T-helper 22 cell (primary cell): ENCODE measurements around the gene ETV6.

Experiments used
- DNase-seq: peaks from one replicate; pipeline ENCODE4 v3.0.0-alpha.2; 2020; ENCODE audit warnings: low read depth

The ETV6 gene

DNA sequence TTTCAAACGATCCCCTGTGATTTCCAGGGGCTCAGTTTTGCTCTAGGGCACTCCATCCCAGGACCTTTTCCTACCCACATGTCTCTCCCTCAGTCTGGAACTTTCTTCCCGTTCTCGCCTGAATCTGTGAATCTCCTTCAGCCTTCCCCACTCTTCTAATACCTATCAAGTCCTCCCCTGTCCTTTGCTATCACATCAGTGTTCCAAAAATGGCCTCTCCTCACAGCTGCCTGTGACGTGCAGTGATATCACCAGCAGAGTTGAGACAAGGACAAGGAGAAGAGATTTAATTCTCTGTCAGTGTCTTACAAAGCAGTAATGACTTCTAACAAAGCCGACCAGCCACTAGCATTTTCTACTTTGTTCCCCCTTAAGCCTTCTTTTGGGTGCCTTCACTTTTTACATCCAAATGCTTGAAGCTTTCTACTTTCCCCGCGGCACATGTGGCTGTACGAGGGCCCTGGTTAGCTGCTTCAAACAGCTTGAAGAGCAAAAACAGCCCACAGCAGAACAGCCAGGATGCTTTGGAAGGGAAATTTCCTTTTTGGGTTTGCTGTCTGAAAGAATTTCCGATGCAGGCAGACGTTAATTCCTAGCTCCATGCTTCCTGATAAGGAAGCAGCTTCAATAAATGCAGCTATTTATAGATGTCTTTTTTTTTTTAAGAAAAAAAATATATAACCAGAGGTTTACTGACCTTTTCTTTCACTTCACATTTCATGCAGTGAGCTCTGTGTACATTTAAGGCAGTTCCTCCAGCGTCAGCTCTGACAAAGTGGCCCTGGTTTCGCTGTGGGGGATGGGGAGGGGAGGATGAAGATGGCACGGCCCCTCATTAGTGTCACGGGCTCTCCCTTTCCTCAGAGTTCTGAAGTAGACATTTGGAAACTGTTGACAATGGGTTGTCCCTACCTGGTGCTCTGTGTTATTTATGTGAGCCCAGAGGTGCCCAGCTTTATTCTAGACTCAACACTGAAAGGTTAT lies 109.3 kb downstream of the ETV6 start:
- DNase-seq, result no peak

DNA sequence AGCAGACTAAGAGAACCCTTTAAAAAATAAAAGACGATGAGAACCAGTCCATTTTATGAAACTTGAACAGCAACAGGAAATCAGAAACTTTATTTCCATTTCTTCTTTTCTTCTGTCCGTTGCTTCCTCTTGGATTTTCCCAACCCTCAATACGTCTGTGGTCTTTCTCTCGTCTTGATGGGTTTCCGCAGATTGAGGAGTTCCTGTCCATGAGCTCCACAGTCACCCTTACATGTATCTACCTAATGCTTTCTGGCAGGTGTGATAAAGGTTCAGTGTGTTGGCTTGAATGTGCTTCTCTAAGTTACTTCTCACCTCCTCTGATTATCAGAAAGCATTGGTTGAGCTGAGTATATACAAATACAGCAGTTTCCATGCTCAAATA lies 110.0 kb downstream of the ETV6 start:
- DNase-seq, result no peak

DNA sequence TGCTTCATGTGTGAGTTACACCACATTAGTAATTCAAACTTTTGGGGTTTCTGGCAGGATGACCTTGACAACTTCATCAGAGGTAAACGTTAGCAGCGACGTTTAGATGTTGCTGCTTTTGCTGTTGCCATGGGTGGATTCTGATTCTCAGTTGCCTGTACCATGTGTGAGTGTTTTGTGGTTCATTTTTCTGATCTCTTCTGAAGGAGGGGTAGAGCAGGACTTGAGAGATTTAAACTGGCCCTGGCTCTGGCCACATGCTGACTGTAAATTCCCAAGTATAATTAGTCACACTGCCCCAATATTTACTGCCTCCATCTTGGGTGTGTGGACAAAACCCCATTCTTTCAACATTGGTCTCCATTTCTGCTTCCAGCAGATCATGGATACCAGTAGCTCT lies 110.4 kb downstream of the ETV6 start:
- DNase-seq, result no peak

DNA sequence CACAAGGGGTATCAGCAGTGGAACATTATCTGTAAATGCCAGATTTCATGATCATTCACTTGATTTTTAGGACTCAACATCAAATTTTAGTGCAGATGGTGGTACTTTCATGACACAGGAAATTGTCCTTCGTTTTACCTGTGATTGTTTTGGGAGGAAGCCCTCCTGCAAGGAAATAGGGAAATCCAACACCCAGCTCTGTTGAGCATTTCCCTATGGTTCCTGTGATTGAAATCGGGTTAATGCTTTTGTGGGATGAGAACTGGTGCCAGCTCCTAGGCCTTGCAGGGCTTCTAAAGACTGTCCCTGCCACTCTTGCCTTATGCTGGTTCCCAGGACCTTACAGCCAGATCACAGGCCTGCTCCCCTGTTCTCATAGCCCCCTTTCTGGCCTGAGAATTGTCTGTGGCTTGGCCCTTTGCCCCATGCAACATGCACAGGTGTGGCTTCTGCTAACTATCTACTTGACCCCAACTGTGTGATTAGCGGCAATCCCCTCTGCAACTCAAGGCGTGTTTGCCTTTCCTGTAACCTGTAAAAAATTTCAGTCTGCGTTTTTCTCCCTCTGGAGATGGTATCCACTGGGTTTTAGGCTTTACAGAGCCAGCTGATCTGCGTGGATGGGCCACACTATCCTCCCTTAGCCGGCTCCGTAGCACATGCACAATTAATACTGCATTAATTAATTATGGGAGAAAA lies 112.5 kb downstream of the ETV6 start:
- DNase-seq, result no peak

DNA sequence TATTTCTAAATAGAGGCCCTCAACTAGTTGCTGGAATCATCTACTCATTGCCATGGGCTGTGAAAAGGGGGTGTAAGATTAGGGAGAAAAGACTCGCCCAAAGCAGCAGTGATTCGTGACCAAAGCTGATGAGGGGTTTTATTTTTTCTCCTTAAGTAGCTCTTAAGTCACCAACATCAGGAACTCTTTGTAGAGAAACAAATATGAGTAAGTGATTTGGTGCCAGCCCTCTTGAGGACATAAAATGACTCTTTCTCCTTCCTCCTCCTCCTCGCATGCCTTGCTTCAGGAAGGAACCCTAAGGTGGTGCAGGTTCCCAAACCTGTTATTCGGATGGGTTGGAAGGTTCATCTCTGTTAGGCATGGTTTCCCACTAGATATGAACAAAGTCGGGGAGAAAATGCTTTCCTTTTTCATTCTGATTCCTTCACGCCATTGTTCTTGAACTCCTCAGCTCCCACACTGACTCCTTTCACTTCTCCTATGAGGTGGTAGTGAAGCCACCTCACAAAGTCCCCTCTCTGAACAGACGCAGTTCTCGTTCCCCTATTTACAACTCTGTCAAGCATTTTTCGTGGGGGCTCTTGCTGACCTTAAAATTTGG lies 113.4 kb downstream of the ETV6 start:
- no peak for DNase-seq

DNA sequence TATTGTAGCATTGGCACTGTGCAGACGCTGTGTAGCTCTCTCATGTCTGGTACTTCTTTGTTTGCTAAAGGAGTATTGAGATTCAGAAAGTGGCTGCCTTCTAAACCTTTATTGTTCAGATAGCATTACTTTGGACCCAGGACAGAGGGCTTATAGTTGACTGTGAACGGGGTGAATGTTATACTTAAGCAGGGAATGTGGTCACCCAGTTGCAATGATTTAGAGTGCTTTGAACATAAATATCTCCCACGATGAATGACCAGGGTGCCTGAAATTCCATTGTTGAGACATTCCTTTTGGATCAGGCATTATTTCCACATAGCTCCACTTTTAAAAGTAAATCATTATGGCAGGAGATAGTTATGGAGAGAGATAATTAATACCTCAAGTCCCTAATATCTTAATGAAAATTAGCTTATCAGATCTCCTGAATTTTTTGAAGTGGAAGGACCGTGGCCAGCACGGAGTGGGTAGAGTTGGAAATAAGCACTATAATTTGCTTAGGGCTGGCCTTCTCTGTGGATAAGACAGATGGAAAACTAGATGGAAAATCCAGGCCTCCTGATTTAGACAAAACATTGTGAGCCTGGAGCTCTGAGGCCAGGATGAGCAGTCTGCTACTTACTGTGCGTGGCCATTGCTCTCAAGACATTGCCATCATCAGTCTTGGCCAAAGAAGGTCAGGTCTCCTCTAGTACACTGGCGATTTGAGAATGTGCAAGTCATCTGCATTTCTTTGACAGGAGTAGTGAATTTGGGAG lies 114.5 kb downstream of the ETV6 start:
- no peak for DNase-seq

DNA sequence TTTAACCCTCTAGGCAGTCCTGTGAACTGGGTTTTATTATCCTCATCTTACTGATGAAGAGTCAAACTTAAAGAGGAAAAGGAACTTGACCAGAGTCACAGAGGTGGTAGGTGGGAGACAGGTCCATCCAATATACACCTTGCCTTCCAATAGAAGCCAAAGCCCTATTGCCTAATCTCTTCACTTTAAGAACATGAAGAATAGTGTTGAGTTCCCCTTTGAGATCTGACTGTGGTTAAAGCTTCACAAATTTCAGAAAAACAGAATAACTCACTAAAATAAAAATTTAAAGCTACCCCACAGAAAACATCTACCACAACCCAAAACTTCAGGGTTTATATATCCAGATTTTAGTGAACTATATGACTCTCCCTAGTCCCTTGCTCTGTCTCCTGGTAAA lies 115.4 kb downstream of the ETV6 start:
- no peak for DNase-seq

DNA sequence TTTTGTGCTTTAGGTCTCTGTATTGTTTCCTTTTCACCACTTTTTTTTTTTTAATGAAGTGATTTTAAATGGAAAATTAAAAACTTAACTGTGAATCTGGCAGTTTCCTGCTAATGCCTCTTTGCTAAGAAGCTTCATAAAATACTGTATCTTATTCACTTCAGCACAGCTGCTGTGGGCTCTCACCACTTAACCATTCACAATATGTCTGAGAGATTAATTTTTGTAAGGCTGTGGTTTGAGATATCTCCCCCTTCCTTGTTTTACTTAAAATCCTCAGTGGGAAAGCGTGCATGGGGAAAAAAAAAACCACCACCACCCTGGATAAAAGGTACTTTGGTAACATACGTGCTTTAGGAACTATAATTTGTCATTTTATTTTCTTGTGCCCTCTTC lies 115.9 kb downstream of the ETV6 start:
- no peak for DNase-seq

DNA sequence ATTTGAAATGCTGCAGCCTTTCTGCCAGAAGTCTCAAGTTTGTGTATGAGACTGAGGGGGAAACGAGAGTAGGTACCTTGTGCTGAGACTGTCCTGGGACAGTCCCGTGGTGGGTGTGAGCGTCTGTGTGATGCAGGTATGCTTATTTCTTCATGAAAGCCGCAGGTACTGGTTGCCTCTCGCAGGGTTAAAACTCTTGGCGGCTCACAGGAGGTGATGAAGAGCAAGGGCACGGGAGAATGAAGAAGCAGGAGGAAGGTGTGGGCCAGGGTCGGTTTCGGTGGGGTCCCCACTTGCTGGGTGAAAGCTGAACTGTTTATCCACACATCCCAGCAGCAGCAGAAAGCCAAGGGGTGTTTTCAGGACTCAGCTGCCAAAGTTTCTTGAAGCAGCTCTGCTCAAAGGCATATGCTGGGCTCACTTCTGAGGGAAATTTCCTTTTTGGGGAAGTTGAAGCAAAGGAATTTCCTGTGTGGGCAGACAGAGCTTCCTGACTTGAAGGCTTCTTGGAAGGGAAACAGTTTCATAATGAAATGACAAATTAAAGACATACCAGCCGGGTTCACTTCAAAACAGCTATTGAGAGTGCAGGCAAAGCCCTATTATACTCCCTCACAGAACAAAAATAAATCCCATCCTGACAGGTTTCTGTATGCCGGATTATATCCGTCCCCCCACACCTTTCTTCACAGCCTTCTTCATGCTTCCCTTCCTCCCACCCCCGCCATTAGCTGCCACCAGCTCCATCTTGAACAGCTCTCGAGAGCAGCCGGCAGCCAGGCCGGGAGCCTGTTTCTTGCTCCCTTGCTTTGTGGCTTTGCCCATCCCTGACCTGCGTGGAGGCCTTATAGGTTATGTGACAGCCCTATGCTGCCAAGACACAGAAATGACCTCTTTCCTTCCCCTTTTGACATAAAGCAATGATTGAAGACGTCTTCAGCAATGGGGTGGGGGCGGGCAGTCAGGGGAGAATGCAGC lies 116.6 kb downstream of the ETV6 start:
- no peak for DNase-seq

DNA sequence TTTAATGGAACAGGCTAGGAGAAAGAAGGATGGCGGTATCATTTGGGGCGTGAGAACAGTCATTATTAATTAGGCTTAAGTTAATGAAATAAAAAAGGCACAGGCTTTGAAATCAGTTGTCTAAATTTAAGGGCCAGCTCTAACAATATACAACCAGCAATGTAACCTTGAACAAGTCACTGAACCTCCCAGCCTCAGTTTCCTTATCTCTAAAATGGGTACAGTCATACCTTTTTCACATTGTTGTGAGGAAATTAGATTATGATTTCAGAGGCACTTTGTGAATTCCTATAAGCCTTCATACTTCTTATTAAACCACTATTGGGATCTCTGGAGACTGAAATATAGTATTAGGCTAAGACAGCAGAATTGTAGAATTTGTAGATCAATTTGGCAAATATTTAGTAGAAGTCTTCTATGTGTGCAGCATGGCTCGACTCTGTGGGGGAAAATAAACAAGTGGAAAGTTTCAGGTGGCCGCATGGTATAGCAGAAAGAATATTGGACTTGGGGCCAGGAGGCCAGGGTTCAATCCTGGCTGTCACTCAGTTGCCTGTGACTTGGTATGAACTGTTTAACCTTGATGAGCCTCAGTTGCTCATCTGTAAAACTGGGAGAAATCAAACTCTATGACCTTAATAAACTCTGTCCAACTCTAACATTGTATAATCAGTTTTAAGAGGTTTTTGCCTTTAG lies 117.7 kb downstream of the ETV6 start:
- no peak for DNase-seq

DNA sequence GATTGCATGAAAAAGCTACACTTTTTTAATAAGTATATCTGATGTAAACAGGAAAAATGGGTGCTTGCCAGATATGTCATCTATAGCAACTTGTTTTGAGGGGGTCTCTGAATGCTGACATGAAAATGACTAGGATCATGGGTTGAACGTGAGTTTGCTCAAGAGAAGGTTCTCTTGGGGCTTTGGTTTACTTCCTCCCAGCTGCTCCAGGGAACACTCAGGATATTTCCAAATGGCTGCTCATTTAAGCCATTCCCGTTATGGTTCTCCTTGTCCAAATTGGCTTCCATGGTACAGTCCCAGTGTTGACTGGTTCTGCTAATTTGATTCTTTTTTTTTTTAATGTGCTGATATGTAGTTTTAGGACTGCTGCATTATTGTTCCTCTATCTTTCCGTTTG lies 118.3 kb downstream of the ETV6 start:
- DNase-seq, result no peak

DNA sequence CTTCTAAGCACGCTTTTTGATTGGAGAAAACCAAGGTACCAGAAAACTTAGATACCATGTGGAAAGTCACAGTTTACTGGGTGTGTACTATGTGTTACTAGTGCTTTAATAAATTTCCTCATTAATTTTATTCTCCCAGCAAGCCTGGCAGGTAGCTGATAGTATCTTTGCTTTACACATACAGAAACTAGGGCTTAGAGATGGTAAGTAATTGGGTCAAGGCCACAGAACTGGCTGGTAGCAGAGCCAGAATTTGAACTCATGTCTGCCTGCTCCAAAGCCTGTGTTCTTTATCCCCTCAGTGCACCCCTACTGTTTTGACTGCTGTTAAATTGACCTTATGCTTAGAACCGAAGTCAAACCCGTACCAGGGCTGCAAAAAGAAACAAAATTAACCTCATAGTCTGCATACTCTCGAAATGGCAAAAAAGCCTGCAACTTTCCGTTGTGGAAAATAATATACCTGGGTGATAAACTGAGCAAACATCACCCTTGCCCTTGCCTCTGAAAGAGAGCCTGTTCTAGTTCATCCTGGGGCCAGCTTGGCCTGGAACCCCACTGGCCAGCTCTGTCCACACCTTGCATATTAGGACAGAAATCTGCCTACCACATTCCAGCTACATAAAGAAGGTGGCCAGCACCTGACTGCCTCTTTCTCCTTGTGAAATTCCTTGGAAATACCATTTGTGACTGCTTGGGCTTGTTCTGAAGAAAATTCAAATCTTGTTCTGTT lies 118.9 kb downstream of the ETV6 start:
- DNase-seq, result no peak

DNA sequence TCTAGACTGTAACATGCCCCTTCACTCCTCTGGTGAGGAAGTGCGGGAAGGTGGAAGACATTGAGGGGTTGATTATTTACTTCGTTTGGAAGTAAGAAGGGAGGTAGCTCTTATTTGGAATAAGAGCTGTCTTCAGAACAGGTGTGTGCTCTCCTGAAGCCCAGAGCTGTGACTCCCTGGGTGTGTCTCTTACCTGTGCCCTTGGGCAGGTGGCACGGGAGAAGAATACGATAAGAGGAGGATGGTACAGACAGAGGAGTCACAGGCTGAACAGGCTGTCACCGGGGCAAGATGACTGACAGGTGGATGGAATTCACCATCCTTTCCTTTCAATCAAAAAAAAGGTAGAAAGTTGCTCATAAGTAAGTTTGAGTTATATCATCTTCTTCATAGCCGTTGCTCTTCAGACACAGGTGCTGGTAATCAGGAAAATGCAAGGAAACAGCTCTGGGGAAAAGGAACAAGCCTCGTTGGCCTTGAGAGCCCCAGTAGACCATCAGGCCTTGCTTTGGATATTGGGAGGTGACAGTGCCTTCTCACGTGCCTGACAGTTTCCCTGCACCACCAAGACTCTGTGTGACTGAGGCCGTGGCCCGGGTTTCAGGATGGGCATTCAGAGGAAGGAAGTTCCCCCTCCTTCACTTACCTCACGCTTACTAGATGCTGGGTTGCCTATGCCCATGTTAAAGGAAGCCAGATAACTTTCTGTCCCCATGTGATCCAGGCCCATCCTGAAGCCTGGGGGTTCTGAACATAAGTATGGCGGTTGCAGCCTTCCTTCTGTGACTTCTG lies 120.4 kb downstream of the ETV6 start:
- no peak for DNase-seq

DNA sequence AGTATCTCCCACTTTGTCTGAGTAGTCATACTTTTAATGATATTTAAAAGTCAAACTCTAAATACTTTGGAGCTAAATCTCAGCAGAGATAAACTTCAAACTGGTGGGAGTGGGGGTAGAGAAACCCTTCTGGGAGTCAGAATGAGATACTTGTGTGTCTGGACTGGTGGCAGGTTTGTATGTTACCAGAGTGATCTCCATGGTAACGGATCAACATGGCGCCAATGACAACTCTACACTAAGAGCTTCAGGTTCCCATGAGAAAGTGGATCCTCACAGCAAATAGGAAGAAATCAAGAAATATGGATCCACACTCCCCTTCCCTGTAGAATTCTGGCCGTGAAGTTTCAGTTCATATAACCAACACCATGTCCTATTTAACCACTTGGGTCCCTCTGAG lies 121.9 kb downstream of the ETV6 start:
- DNase-seq, result no peak

DNA sequence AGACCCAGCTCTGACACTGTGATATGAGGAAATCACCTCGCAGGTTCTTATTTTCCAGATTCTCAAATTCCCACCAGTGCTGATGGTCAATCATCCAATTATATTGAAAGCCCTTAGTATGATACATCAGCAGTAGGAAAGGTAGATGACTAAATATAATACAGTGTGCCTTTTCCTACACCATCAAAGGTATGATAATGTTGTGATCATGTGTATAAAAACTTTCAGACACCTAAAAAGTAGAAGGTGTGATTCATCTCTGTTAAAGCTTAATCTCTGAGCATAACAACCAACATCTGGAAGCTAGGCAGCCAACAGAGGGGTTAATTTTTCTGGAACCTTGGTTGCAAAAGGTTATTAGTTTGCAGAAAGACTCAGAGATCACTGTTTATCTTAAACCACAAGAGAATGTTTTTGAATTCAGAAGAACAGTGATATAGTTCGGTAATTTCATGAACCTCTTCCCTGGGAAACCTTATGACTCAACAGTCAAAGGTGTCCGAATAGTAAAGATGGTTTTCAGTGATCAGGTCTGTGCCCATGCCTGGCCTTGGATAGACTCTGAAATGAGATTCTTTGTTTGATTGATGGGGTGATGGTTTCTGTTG lies 122.5 kb downstream of the ETV6 start:
- no peak for DNase-seq

DNA sequence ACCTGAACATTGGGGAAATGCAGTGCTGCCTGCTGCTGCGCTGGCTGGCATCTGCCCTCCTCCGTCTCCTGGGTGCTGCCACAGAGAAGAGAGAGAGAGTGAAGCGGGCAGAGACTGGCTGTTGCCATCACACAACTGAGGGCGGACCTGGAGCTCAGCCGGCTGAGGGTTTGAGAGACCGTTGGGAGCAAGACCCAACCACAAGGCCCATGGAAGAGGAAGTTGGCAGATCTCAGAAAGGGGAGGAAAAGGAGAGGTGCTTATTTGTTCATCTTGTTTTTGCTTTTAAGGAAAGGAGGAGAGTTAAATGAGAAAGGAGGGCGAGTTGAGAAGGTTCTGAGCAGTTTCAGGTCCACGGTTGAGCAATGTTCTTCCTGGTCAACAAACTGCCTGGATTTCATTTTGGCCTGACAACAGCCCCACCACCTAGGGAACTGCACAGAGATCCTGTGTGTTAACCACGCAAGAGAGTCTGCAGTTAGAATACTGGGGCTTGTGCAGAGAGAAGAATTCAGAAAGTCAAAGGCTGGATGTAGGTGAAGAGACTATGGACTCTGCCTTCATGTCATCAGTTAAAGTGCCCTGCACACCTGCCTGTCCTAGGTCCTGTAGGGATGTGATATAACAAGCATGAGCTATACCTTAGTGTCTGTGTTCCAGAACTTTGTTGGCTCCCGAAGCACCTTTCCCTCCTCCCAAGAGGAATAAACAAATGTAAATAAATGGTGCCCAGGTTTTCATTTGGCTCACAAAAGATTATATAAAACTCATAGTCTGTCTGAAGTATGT lies 124.6 kb downstream of the ETV6 start:
- DNase-seq, result no peak

DNA sequence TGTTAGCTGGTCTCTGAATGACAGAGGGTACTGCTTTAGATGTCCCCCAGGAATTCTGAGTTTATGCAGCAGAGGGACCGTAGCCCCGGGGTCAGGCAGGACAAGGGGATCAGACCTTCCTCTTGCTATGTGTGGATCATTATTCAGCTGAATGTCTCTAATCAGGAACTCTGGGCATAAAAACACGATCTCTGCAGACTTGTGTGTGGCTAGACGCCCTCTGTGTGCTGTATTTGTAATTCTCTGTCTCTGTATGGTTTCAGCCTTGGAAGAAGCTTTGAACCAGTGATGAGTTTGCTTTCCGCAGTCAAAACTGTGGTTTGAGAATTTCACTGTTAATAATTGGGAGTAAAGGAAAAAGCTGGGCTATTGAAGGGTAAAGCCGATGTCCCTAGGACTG lies 125.3 kb downstream of the ETV6 start:
- no peak for DNase-seq

DNA sequence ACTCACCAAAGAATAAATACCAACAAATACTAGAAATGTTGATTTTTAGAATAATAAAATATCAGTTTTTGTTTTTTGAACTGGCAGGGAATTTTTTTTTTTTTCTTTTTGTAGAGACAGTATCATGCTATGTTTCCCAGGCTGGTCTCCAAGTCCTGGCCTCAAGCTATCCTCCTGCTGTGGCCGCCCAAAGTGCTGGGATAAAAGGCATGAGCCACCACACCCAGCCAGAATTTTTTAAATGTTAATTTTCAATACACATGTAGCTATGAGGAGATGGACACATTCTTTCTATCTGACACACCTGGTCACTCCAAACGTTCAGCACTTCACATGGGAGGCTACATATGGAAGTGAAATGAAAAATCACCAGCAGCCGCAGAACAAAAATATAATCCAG lies 126.8 kb downstream of the ETV6 start:
- DNase-seq, result no peak
